ENCODE results near the gene TBC1D2B. TPM values are rescaled to one million over a fixed set of nuclear protein-coding genes. Genes with fewer than 3 reads are reported as not detected.

Gene TBC1D2B
- total and polyA plus RNA-seq, 2 of the 4 experiments (the other 2 are of a cell fraction) = 17.7 to 28.3 TPM

- no peak for TF ChIP-seq ELK1 (IDR thresholded peaks at IDR 0.05; ENCODE audit: borderline replicate concordance, low read depth, low read length)
- no peak for TF ChIP-seq NFE2L2 (IDR thresholded peaks at IDR 0.05; ENCODE audit: low read depth, low read length)
Measured at GRCh38 chr15:78104566-78105475, 27.3 kb upstream of the TBC1D2B start (continued).

GRCh38 chr15:78104119-78104479 is 26.6 kb upstream of the TBC1D2B start:
- peaks cover 10% of the 10 kb centered on the region for H3K27me3 ChIP-seq (ENCODE audit: control insufficient read depth, insufficient read depth, low read length)
- H3K56ac ChIP-seq (ENCODE audit: extremely low read depth, insufficient read depth, low read length) = no peak overlapping the region
- no peak for DNase-seq
- ChIA-PET POLR2A (ENCODE audit: unreplicated experiment) (no interaction called here), CTCF (no interaction called here)
- H3K14ac ChIP-seq (replicated peaks; ENCODE audit: low read depth, low read length) = no peak overlapping the region
- H2AK9ac ChIP-seq (replicated peaks; ENCODE audit: low read depth, low read length, poor library complexity) = no peak overlapping the region
- H3K4me1 ChIP-seq (ENCODE audit: control insufficient read depth, insufficient read depth, low read length) = peaks cover 2% of the 10 kb centered on the region; the same call in 1 of the 2 replicates
- WGBS, 2 experiments (ENCODE audit: extremely low coverage in 2 of 2, insufficient read length in 1 of 2) = 100% methylated on average over 2 of the region's 4 CpGs; no CpG with 5 or more reads in 1 of the 2 experiments
- no TSS peak for BruUV-seq (replicated peaks)
- H4K91ac ChIP-seq (ENCODE audit: insufficient read depth, low read depth, low read length) = no peak overlapping the region
- H3K18ac ChIP-seq (ENCODE audit: low read depth, low read length) = no peak overlapping the region
- H2AK5ac ChIP-seq (ENCODE audit: low read depth, low read length) = peak overlapping the region; percentile 30; the same call in 1 of the 2 replicates
- no peak overlapping the region for H2AFZ ChIP-seq (replicated peaks; ENCODE audit: low read length, poor library complexity)
- dilution Hi-C loops (cut with HindIII; ENCODE audit: low sequenced_read_pairs, unreplicated experiment) = no loop called here
- no peak overlapping the region for H2BK15ac ChIP-seq (ENCODE audit: low read depth, low read length)
- H3K27ac ChIP-seq (ENCODE audit: insufficient read depth, low read length) = no peak overlapping the region
- no peak for ATAC-seq (ENCODE audit: low read depth)
- H4K8ac ChIP-seq (ENCODE audit: low read depth in 2 of 2, low read length in 2 of 2) = no peak overlapping the region
- in situ Hi-C loops (cut with MboI; ENCODE audit: low sequenced_read_pairs) = no loop called here
- H3K9ac ChIP-seq (ENCODE audit: low read depth, low read length) = no peak overlapping the region
- peaks cover 8% of the 10 kb centered on the region; the same call in 1 of the 2 replicates for H4K20me1 ChIP-seq (ENCODE audit: insufficient read depth, low read length)
- H3K36me3 ChIP-seq (ENCODE audit: control insufficient read depth, insufficient read depth, low read length) = no peaks in the 10 kb centered on the region
- intact Hi-C loops (cut with micrococcal nuclease) = no loop called here
- no peak overlapping the region for H3K23ac ChIP-seq (ENCODE audit: low read depth, low read length)
- H4K5ac ChIP-seq (ENCODE audit: low read depth, low read length) = no peak overlapping the region
- H3K9me3 ChIP-seq (ENCODE audit: control insufficient read depth, insufficient read depth, low read length) = no peaks in the 10 kb centered on the region
- H3K4me3 ChIP-seq (ENCODE audit: insufficient read depth, low read depth, low read length) = no peak overlapping the region
- no peak overlapping the region for H3K4me2 ChIP-seq (ENCODE audit: low read depth, low read length)
- no peak overlapping the region for H2BK5ac ChIP-seq (ENCODE audit: low read depth, low read length, poor library complexity, severe bottlenecking)
- H3K79me1 ChIP-seq (ENCODE audit: low read depth in 1 of 2, low read length in 2 of 2) = no peaks in the 10 kb centered on the region
- no peak overlapping the region for H2BK20ac ChIP-seq (ENCODE audit: low read depth, low read length)
- H2BK120ac ChIP-seq (ENCODE audit: low read depth, low read length) = no peak overlapping the region
- no peaks in the 10 kb centered on the region for H3K9me1 ChIP-seq (ENCODE audit: insufficient read depth, low read length)
- H3K4ac ChIP-seq (ENCODE audit: low read depth, low read length) = no peak overlapping the region
- TF ChIP-seq USF2 (IDR thresholded peaks at IDR 0.05; ENCODE audit: low read depth, low read length) (no peak), CEBPB (IDR thresholded peaks at IDR 0.05; ENCODE audit: low read depth, low read length) (no peak), CHD1 (IDR thresholded peaks at IDR 0.05; ENCODE audit: low read depth, low read length) (no peak), MAZ (IDR thresholded peaks at IDR 0.05; ENCODE audit: borderline replicate concordance, low read depth, low read length) (no peak), CTCF (conservative IDR thresholded peaks at IDR 0.05; ENCODE audit: low read depth, low read length) (no peak), RFX5 (IDR thresholded peaks at IDR 0.05; ENCODE audit: low read depth, low read length) (no peak), SMC3 (IDR thresholded peaks at IDR 0.05; ENCODE audit: low read depth, low read length) (no peak), RAD21 (IDR thresholded peaks at IDR 0.05; ENCODE audit: low read length) (no peak), ELK1 (IDR thresholded peaks at IDR 0.05; ENCODE audit: borderline replicate concordance, low read depth, low read length) (no peak)

Data from IMR-90 (cell line).